HUES64 (cell line): ENCODE data around the gene PRPF4.

Experiments used
- H3K27ac ChIP-seq: 2 replicates; pipeline ENCODE4 v1.7.0; 2013; ENCODE audit warnings: low read depth, low read length, inconsistent platforms
- H3K27me3 ChIP-seq: 2 replicates; pipeline ENCODE4 v1.6.1; 2013; ENCODE audit warnings: mild to moderate bottlenecking, low read length; ENCODE audit not compliant: insufficient read depth
- H3K36me3 ChIP-seq: 2 replicates; pipeline ENCODE4 v1.6.1; 2013; ENCODE audit warnings: mild to moderate bottlenecking, low read length; ENCODE audit not compliant: insufficient read depth
- H3K4me1 ChIP-seq: 2 replicates; pipeline ENCODE4 v1.6.1; 2013; ENCODE audit warnings: mild to moderate bottlenecking, low read length, moderate library complexity; ENCODE audit not compliant: insufficient read depth
- H3K4me3 ChIP-seq: 2 replicates; pipeline ENCODE4 v1.5.1; 2013; ENCODE audit warnings: mild to moderate bottlenecking, low read length, moderate library complexity
- H3K9ac ChIP-seq: 2 replicates; pipeline ENCODE4 v1.6.1; 2013; ENCODE audit warnings: mild to moderate bottlenecking, low read depth, low read length
- H3K9me3 ChIP-seq: 2 replicates; pipeline ENCODE4 v1.6.1; 2013; ENCODE audit warnings: low read depth, low read length; ENCODE audit not compliant: insufficient read depth
- WGBS: fragments of 150-250, 120-280 bp; methylation state at CpG from one replicate; pipeline ENCODE4 v1.1.7; 2013; ENCODE audit warnings: missing lambda C conversion rate; 5-methylcytosine and 5-hydroxymethylcytosine counted together

The PRPF4 gene

DNA sequence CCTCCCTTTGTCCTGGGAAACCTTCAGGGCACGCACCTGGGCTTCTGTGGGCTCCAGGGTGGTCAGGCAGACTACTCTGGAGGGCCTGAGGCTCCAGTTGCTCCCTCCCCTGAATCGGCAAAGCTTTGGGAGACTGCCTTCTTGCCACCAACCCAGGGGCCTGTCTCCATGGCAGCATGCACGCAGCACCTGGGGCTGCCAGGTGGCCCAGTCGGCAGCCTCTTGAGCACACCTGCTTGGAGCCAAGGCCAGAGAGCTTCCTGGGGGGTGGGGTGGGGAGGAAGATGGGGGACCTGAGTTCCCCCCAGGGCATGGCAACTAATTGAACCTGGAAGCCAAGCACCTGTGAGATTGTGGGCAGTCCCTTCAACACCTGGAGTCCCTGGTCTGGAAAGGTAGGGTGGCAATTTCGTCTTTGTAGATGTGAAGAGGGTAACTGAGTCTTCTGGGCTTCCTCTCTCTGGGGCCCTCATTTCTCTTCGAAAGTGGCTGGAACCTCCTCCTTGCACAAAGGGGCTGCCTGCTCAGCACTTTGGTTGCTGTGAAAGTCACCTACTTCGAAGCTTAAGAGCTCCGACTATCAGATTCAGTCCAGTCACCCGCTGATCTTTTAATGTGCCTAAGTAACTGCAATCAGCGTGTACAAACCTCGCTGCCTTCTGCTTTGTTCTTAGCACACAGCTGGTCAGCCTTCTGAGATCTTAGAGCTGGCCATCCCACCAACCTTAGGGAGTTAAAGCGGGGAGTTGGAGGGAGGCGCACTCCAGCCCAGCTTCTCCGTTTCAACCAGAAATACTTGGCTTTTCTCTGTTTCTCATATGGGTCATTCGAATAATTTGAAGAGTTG lies 23.7 kb downstream of the PRPF4 start:
- no peak overlapping the region for H3K4me3 ChIP-seq
- no peak overlapping the region for H3K27ac ChIP-seq
- H3K9me3 ChIP-seq: no peaks in the 10 kb centered on the region
- no peaks in the 10 kb centered on the region for H3K4me1 ChIP-seq
- no peaks in the 10 kb centered on the region for H3K27me3 ChIP-seq
- H3K36me3 ChIP-seq: peaks cover under 1% of the 10 kb centered on the region; the same call in 1 of the 2 replicates
- WGBS: 91% methylated on average over 15 of the region's 15 CpGs
- H3K9ac ChIP-seq: no peak overlapping the region

DNA sequence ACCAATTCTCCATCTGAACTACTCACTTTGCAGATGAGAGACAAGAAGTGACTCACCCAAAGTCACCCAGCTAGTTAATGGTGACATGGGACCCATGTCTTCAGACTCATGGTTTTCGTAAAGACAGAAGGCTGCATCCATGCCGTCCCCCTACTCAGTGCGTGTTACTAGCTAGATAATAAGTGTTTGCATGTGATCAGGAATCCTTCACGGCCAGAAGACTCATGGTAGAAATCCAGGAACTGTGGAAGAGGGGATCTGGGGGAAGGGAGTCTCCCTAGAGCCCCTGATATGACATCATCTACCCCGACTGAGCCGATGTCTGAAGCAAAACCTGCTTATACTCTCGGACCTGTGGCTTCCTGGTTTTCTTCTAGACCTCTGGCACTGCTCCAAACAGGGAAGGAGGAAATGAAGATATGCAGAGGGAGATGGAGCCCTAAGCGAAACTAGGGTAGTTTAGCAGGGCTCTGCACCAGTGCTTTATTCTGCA lies 24.4 kb downstream of the PRPF4 start:
- Histone ChIP-seq H3K4me3 (no peak overlapping the region), H3K27me3 (no peaks in the 10 kb centered on the region), H3K9ac (no peak overlapping the region), H3K9me3 (no peaks in the 10 kb centered on the region), H3K4me1 (no peaks in the 10 kb centered on the region), H3K27ac (no peak overlapping the region), H3K36me3 (no peaks in the 10 kb centered on the region)
- WGBS: 90% methylated on average over 8 of the region's 8 CpGs

DNA sequence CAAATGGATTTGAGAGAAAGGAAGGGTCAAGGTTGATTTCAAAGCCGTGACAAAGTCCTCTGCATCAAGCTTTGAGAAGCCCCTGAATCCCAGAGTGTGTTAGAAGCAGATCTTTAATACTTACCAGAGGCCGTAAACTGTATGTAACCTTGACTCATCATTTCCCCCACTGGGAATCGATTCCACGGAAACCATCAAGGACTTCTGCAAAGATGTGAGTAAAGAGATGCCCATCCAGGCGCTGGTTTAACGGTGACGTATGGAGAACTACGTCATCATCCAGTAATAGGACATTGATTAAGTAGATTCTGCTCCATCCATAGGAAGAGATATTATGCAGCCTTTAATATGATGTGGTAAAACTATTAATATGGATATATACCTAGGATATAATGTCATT lies 26.1 kb downstream of the PRPF4 start:
- Histone ChIP-seq H3K36me3 (no peaks in the 10 kb centered on the region), H3K27me3 (no peaks in the 10 kb centered on the region), H3K4me1 (no peaks in the 10 kb centered on the region), H3K4me3 (no peak overlapping the region), H3K27ac (no peak overlapping the region), H3K9me3 (no peaks in the 10 kb centered on the region), H3K9ac (no peak overlapping the region)
- WGBS: 93% methylated on average over 8 of the region's 8 CpGs

DNA sequence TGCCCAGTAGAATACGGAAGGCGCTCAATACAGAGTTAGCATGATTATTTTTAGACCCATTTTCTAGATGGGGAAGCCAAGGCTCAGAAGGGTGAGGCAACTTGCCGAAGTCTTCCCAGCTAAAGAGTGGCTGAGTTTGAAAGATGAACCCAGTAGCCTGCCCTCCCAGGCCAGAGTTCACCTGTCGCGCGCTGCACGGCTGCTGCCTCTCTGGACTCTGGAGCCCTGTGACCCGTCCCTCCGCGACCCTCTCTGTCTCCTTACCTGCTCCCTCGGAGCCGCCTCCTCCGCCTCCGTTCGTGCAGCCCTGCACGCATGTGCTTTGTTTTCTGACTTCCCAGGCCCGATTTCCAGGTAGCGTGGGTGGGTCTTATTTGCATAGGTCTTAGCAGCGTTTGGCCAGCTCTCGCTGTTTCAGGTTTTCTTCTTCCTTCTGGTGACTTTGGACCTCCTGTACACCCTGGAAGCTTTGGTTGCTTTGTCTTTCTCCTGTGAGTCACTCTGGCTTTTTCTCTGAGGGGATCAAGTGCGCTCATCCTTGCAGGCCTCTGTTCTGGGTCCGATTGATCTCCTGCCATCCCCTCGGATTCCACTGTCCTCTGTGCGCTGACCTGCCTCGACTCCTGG lies 27.4 kb downstream of the PRPF4 start, which contains the start of gene RNF183:
RNF183 (minus strand) TSS at position 585 of the 627 bp plus-strand sequence. CDS start 5,192 bp downstream, outside the sequence.
- H3K4me3 ChIP-seq: no peak within 1 kb of the TSS
- no peaks in the 10 kb centered on the region for H3K36me3 ChIP-seq
- H3K27me3 ChIP-seq: no peaks in the 10 kb centered on the region
- H3K9ac ChIP-seq: no peak within 1 kb of the TSS
- WGBS: 87% methylated on average over 25 of the region's 25 CpGs
- no peak within 1 kb of the TSS for H3K27ac ChIP-seq
- H3K9me3 ChIP-seq: no peaks in the 10 kb centered on the region
- no peaks in the 10 kb centered on the region for H3K4me1 ChIP-seq

DNA sequence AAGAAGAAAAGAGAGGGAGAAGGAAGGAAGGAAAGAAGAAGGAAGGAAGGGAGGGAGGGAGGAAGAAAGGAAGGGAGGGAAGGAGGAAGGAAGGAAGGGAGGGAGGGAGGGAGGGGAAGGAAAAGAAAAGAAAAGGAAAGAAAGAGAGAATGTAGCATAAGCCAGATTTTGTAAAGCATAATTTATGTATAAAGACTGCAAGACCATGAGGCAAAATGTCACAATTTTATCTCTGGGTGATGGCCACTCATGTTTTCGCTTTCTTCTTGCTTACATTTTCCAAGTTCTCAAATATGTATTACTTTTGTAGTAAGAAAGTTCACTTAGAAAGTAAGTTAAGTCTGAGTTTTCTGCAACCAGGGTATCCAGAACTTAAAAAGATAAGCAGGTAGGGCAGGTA lies 31.1 kb downstream of the PRPF4 start:
- H3K27ac ChIP-seq: no peak overlapping the region
- no peaks in the 10 kb centered on the region for H3K36me3 ChIP-seq
- H3K4me1 ChIP-seq: no peaks in the 10 kb centered on the region
- no peaks in the 10 kb centered on the region for H3K9me3 ChIP-seq
- no peak overlapping the region for H3K4me3 ChIP-seq
- no peak overlapping the region for H3K9ac ChIP-seq
- no peaks in the 10 kb centered on the region for H3K27me3 ChIP-seq
- WGBS: no CpG with 5 or more reads among the region's 1 CpG

DNA sequence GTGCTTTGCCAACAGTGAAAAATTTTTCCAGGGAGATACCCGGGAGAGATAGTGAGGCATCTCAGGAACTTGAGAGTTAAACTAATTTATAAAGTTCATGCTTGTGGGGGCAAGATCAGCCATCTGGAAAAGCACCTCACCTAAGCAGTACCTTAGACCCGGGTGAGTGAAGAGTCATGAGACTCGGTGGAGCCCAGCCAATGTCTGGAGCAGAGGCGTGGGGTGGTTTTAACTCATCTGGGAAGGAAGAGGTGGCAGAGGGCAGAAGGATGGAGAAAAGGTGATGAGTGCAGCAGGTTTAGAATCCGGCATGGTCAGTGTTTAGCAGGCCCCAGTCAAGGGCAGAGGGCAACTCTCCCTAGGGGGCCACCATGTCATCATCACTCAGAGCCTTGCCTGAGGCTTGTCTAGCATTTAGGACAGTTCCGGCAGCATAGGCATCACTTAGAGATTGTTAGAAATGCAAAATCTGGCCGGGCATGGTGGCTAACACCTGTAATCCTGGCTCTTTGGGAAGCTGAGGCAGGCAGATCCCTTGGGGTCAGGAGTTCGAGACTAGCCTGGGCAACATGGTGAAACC lies 32.0 kb downstream of the PRPF4 start:
- Histone ChIP-seq H3K27ac (no peak overlapping the region), H3K4me1 (no peaks in the 10 kb centered on the region), H3K36me3 (no peaks in the 10 kb centered on the region), H3K27me3 (no peaks in the 10 kb centered on the region), H3K4me3 (no peak overlapping the region), H3K9ac (no peak overlapping the region), H3K9me3 (no peaks in the 10 kb centered on the region)
- 79% methylated on average over 8 of the region's 8 CpGs for WGBS

DNA sequence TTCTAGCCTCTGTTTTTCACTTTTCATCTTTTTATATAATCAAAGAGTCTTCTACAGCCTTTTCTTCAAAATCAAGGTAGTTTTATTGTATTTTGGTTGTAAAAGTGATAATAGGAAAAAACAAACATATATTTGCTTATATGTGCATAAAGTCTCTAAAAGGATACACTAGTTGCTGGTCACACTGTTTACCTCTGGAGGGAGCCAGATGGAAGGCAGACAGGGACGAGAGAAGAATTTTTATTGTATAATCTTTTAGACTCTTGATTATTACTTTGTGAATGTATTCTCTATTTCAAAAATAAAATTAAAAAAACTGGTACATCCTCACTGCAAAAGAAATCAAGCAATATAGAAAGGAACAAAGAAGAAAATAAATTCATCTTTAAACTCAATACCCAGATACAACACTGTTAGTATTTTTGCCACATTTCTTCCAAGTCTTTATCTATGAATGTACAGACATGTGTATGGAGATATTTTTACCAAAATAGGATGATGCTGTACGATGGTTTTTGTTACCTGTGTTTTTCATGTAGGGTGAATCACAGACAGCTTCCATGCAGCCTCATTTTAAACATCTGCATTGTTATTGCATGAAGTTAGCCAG lies 33.9 kb downstream of the PRPF4 start:
- WGBS: 25% methylated on average over 1 of the region's 2 CpGs
- no peaks in the 10 kb centered on the region for H3K36me3 ChIP-seq
- H3K9me3 ChIP-seq: no peaks in the 10 kb centered on the region
- H3K4me3 ChIP-seq: no peak overlapping the region
- no peak overlapping the region for H3K27ac ChIP-seq
- H3K27me3 ChIP-seq: no peaks in the 10 kb centered on the region
- H3K4me1 ChIP-seq: no peaks in the 10 kb centered on the region
- no peak overlapping the region for H3K9ac ChIP-seq

DNA sequence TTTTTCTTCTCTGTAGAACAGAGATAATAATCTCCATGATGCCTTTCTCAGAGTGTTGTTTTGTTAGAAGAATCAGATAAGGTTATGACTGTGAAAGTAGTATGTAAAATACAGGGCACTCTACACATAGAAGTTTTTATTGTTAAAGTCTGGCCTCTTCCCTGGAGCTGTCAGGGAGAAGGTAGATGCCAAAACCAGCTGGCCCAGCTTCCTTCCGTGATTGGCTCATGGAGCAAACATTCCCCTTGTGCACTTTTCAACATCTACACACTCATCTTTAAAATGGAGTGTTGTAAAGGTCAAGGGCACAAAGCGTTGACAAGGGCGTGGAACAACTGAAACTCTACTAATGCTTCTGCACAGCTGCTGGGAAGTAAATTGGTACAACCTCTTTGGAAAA lies 35.1 kb downstream of the PRPF4 start:
- Histone ChIP-seq H3K27ac (no peak overlapping the region), H3K27me3 (no peaks in the 10 kb centered on the region), H3K9me3 (no peaks in the 10 kb centered on the region), H3K36me3 (no peaks in the 10 kb centered on the region), H3K4me1 (no peaks in the 10 kb centered on the region), H3K9ac (no peak overlapping the region), H3K4me3 (no peak overlapping the region)
- WGBS: 97% methylated on average over 3 of the region's 3 CpGs

DNA sequence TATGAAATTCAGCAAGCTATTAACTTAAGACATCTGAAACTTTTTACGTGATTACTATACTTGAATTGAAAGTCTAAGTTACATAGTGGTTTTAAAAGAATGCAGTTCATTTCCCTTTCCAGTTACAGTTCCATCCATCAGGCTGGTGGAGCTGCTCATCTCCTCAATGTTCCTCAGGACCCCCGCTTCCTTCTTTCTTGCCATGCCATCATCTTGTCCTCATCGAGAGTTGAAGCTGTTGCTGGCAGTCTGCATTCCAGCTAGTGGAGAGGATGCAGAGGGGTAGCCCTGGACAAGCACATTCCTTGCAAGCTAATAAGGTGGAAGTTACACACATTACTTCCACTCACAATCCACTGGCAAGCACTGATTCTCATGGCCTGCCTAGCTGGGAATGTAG lies 36.5 kb downstream of the PRPF4 start:
- H3K36me3 ChIP-seq: no peaks in the 10 kb centered on the region
- H3K9me3 ChIP-seq: no peaks in the 10 kb centered on the region
- no peaks in the 10 kb centered on the region for H3K27me3 ChIP-seq
- H3K27ac ChIP-seq: no peak overlapping the region
- H3K9ac ChIP-seq: no peak overlapping the region
- H3K4me3 ChIP-seq: no peak overlapping the region
- no peaks in the 10 kb centered on the region for H3K4me1 ChIP-seq
- WGBS: 95% methylated on average over 2 of the region's 3 CpGs

DNA sequence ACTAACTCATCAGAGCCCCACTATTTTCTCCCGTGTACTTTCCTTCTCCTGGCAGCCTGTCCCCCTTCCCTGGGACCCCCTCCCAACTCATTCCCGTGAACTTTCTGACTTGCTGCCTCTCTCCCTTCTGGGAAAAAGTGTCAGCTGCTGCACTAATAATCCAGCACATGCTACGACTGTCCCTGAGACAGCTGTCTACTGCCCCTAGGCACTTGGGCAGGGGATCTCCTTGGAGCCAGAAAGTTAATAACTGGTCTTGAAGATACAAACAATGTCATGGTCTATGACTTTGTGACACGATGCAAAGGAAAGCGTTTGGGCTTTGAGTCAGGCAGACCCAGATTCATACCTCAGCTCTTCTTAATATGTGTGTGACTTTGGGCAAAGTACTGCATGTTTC lies 37.8 kb downstream of the PRPF4 start:
- H3K9ac ChIP-seq: no peak overlapping the region
- no peaks in the 10 kb centered on the region for H3K9me3 ChIP-seq
- H3K4me3 ChIP-seq: no peak overlapping the region
- no peak overlapping the region for H3K27ac ChIP-seq
- WGBS: 91% methylated on average over 5 of the region's 5 CpGs
- no peaks in the 10 kb centered on the region for H3K27me3 ChIP-seq
- H3K36me3 ChIP-seq: no peaks in the 10 kb centered on the region
- no peaks in the 10 kb centered on the region for H3K4me1 ChIP-seq

DNA sequence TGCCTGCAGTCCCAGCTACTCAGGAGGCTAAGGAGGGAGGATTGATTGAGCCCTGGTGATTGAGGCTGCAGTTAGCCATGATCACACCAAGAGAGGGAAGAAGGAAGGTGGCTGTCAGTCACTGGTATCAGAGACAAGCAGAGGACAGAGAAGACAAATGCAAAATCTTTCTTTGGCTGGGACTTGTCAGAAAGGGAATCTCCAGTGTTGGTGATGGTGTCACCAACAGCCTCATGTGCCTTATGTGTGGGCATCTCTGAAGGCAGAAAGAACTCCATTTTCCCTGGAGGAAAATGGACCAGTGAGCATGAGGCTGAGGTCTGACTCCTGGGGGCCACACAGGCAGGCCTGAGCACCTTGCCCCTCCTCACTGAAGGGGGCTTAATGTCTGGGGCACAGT lies 39.8 kb downstream of the PRPF4 start:
- Histone ChIP-seq H3K4me1 (no peaks in the 10 kb centered on the region), H3K27ac (no peak overlapping the region), H3K36me3 (no peaks in the 10 kb centered on the region), H3K9me3 (no peaks in the 10 kb centered on the region), H3K9ac (no peak overlapping the region), H3K4me3 (no peak overlapping the region), H3K27me3 (no peaks in the 10 kb centered on the region)
